WTC11 (cell line): Measurements from ENCODE around the gene ZNF775.

Source experiments
- CTCF ChIP-seq: fragments of 200-600 bp; IDR thresholded peaks from 2 replicates; pipeline ENCODE4 v1.8.0; 2022; ENCODE audit warnings: antibody characterized with exemption
- ELF4 ChIP-seq: sonication (generic); formaldehyde crosslinking; IDR thresholded peaks from 2 replicates; pipeline ENCODE4 v1.8.1; 2022; ENCODE audit warnings: low read depth, mild to moderate bottlenecking, moderate library complexity, missing genetic modification reagents
- JUN ChIP-seq: sonication (generic); formaldehyde crosslinking; IDR thresholded peaks from 2 replicates; pipeline ENCODE4 v1.8.0; 2023; ENCODE audit warnings: mild to moderate bottlenecking, missing genetic modification reagents
- NFE2L1 ChIP-seq: sonication (generic); formaldehyde crosslinking; IDR thresholded peaks from 2 replicates; pipeline ENCODE4 v1.8.1; 2023; ENCODE audit warnings: missing genetic modification reagents
- NR3C1 ChIP-seq: sonication (generic); formaldehyde crosslinking; conservative IDR thresholded peaks from 2 replicates; pipeline ENCODE4 v1.8.1; 2023; ENCODE audit warnings: low read depth, mild to moderate bottlenecking, missing genetic modification reagents
- USF1 ChIP-seq: sonication (generic); formaldehyde crosslinking; IDR thresholded peaks from 2 replicates; pipeline ENCODE4 v1.8.0; 2022; ENCODE audit warnings: mild to moderate bottlenecking, missing genetic modification reagents

GRCh38 chr7:150402671-150403321 lies 23.7 kb downstream of the ZNF775 start:
- TF ChIP-seq CTCF = no peak
- no peak for TF ChIP-seq NR3C1 (CRISPR knock-in tag)
- no peak for TF ChIP-seq NFE2L1 (CRISPR knock-in tag)
- no peak for TF ChIP-seq JUN (CRISPR knock-in tag)
- TF ChIP-seq USF1 (CRISPR knock-in tag) = no peak
- no peak for TF ChIP-seq ELF4
